ENCODE results near the gene ZNF865. TPM values are rescaled to one million over a fixed set of nuclear protein-coding genes. Genes with fewer than 3 reads are reported as not detected.

The ZNF865 gene
- polyA plus RNA-seq, 1 donor (not counting 4 experiments of a cell fraction or from before 2014, with no cell fraction given) = 1.1 TPM

GRCh38 chr19:55658846-55659459, 53.5 kb downstream of the ZNF865 start:
- DNase-seq (ENCODE audit: low read depth, low spot score) (no peak), FAIRE-seq (no peak)
- no peaks in the 10 kb centered on the region for H3K9me3 ChIP-seq (ENCODE audit: control insufficient read depth, low read depth, low read length)
- no peak overlapping the region for H3K9ac ChIP-seq (ENCODE audit: control insufficient read depth, extremely low read depth, insufficient read depth, low read length)
- dilution Hi-C loops (cut with MboI; ENCODE audit: extremely low pct_ligation_motif_present, low sequenced_read_pairs) = no loop called here
- no peak overlapping the region for H3K4me3 ChIP-seq (ENCODE audit: control insufficient read depth in 2 of 3, extremely low read depth in 1 of 3, insufficient read depth in 2 of 3, low read depth in 1 of 3, low read length in 3 of 3)
- no peak for TF ChIP-seq EZH2 (IDR thresholded peaks at IDR 0.05; ENCODE audit: low read length)
- no peak overlapping the region for H2AFZ ChIP-seq (ENCODE audit: control insufficient read depth, low read length)
- peaks cover 89% of the 10 kb centered on the region for H3K79me2 ChIP-seq (ENCODE audit: control insufficient read depth, insufficient read depth, low read length)
- no peaks in the 10 kb centered on the region for H3K27me3 ChIP-seq (ENCODE audit: control insufficient read depth, extremely low read depth, insufficient read depth, low read length)
- H3K36me3 ChIP-seq (ENCODE audit: control insufficient read depth in 2 of 2, extremely low read depth in 1 of 2, insufficient read depth in 2 of 2, low read length in 2 of 2) = peaks cover 40 to 56% of the 10 kb centered on the region in 2 experiments
- H4K20me1 ChIP-seq (ENCODE audit: control insufficient read depth, extremely low read depth, insufficient read depth, low read length) = peaks cover 38% of the 10 kb centered on the region
- no peak overlapping the region for H3K4me2 ChIP-seq (ENCODE audit: control insufficient read depth, extremely low read depth, insufficient read depth, low read depth, low read length)
- no peak overlapping the region for H3K27ac ChIP-seq (ENCODE audit: control insufficient read depth, insufficient read depth, low read length)
- H3K9me1 ChIP-seq (ENCODE audit: control insufficient read depth, extremely low read depth, insufficient read depth, low read length) = no peaks in the 10 kb centered on the region
- H3K4me1 ChIP-seq (ENCODE audit: control insufficient read depth, extremely low read depth, insufficient read depth, low read length) = peaks cover 19% of the 10 kb centered on the region

DNA sequence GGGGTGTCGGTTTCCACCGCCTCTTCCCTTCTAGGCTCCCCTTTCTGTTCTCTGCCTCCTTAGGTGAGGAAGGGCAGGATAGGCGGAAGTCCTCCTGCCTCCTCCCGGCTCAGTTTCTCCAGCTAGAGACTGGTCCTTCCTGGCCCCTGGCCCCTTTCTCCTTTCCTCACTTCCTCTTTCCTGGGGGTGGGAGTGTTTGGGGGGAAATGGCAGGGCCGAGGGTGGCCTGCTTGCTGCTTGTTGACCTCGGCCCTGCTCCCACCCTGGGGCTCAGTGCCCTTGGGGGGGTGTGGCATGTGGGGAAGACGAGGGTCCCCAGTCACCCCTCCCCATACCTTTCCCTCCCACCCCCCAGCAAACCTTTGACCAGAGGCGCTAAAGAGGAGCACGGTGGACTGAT, 54.4 kb downstream of the ZNF865 start:
- no peak for TF ChIP-seq EZH2 (IDR thresholded peaks at IDR 0.05; ENCODE audit: low read length)
- TF ChIP-seq, protein P1, sequence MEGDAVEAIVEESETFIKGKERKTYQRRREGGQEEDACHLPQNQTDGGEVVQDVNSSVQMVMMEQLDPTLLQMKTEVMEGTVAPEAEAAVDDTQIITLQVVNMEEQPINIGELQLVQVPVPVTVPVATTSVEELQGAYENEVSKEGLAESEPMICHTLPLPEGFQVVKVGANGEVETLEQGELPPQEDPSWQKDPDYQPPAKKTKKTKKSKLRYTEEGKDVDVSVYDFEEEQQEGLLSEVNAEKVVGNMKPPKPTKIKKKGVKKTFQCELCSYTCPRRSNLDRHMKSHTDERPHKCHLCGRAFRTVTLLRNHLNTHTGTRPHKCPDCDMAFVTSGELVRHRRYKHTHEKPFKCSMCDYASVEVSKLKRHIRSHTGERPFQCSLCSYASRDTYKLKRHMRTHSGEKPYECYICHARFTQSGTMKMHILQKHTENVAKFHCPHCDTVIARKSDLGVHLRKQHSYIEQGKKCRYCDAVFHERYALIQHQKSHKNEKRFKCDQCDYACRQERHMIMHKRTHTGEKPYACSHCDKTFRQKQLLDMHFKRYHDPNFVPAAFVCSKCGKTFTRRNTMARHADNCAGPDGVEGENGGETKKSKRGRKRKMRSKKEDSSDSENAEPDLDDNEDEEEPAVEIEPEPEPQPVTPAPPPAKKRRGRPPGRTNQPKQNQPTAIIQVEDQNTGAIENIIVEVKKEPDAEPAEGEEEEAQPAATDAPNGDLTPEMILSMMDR (optimal IDR thresholded peaks at IDR 0.05 in 1 of 3, IDR thresholded peaks at IDR 0.05 in 1 of 3, conservative IDR thresholded peaks at IDR 0.05 in 1 of 3; ENCODE audit: extremely low read depth in 1 of 3, insufficient read depth in 2 of 3, low read length in 3 of 3) = no peak
- peaks cover 96% of the 10 kb centered on the region for H3K79me2 ChIP-seq (ENCODE audit: control insufficient read depth, insufficient read depth, low read length)
- DNase-seq (ENCODE audit: low read depth, low spot score) (no peak), FAIRE-seq (no peak)
- H3K9ac ChIP-seq (ENCODE audit: control insufficient read depth, extremely low read depth, insufficient read depth, low read length) = no peak overlapping the region
- no peak overlapping the region for H3K27ac ChIP-seq (ENCODE audit: control insufficient read depth, insufficient read depth, low read length)
- dilution Hi-C loops (cut with MboI; ENCODE audit: extremely low pct_ligation_motif_present, low sequenced_read_pairs) = no loop called here
- H3K36me3 ChIP-seq (ENCODE audit: control insufficient read depth in 2 of 2, extremely low read depth in 1 of 2, insufficient read depth in 2 of 2, low read length in 2 of 2) = peaks cover 46 to 58% of the 10 kb centered on the region in 2 experiments
- H3K4me3 ChIP-seq (ENCODE audit: control insufficient read depth in 2 of 3, extremely low read depth in 1 of 3, insufficient read depth in 2 of 3, low read depth in 1 of 3, low read length in 3 of 3) = no peak overlapping the region
- no peak overlapping the region for H2AFZ ChIP-seq (ENCODE audit: control insufficient read depth, low read length)
- H3K9me3 ChIP-seq (ENCODE audit: control insufficient read depth, low read depth, low read length) = no peaks in the 10 kb centered on the region
- H3K4me1 ChIP-seq (ENCODE audit: control insufficient read depth, extremely low read depth, insufficient read depth, low read length) = peaks cover 19% of the 10 kb centered on the region
- H4K20me1 ChIP-seq (ENCODE audit: control insufficient read depth, extremely low read depth, insufficient read depth, low read length) = peaks cover 38% of the 10 kb centered on the region
- H3K4me2 ChIP-seq (ENCODE audit: control insufficient read depth, extremely low read depth, insufficient read depth, low read depth, low read length) = no peak overlapping the region
- H3K9me1 ChIP-seq (ENCODE audit: control insufficient read depth, extremely low read depth, insufficient read depth, low read length) = no peaks in the 10 kb centered on the region
- H3K27me3 ChIP-seq (ENCODE audit: control insufficient read depth, extremely low read depth, insufficient read depth, low read length) = no peaks in the 10 kb centered on the region

DNA sequence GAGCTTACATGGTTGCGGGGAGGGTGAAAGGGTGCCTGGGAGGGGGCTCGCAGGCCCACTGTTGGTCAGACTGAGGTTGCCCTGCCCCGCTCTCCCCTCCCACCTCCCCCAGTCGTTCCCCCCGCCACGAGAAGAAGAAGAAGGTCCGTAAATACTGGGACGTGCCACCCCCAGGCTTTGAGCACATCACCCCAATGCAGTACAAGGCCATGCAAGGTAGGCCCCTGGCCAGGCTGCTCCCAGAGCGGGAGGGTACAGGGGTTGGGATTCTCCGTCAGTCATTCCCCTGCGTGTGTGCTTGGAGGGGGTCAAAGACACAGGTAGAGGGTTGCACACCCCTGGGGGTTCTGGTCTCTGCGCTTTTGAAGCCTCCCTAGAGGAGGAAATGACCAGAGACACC, 55.0 kb downstream of the ZNF865 start:
- H3K27me3 ChIP-seq (ENCODE audit: control insufficient read depth, extremely low read depth, insufficient read depth, low read length) = no peaks in the 10 kb centered on the region
- H3K36me3 ChIP-seq (ENCODE audit: control insufficient read depth in 2 of 2, extremely low read depth in 1 of 2, insufficient read depth in 2 of 2, low read length in 2 of 2) = peaks cover 49 to 58% of the 10 kb centered on the region in 2 experiments
- H3K9me3 ChIP-seq (ENCODE audit: control insufficient read depth, low read depth, low read length) = no peaks in the 10 kb centered on the region
- H3K4me1 ChIP-seq (ENCODE audit: control insufficient read depth, extremely low read depth, insufficient read depth, low read length) = peaks cover 19% of the 10 kb centered on the region
- FAIRE-seq (no peak), DNase-seq (ENCODE audit: low read depth, low spot score) (no peak)
- no peak overlapping the region for H3K4me2 ChIP-seq (ENCODE audit: control insufficient read depth, extremely low read depth, insufficient read depth, low read depth, low read length)
- no peaks in the 10 kb centered on the region for H3K9me1 ChIP-seq (ENCODE audit: control insufficient read depth, extremely low read depth, insufficient read depth, low read length)
- peaks cover 38% of the 10 kb centered on the region for H4K20me1 ChIP-seq (ENCODE audit: control insufficient read depth, extremely low read depth, insufficient read depth, low read length)
- TF ChIP-seq EZH2 (IDR thresholded peaks at IDR 0.05; ENCODE audit: low read length) = no peak
- TF ChIP-seq, protein P1 (optimal IDR thresholded peaks at IDR 0.05 in 1 of 3, IDR thresholded peaks at IDR 0.05 in 1 of 3, conservative IDR thresholded peaks at IDR 0.05 in 1 of 3; ENCODE audit: extremely low read depth in 1 of 3, insufficient read depth in 2 of 3, low read length in 3 of 3) = no peak
- H3K9ac ChIP-seq (ENCODE audit: control insufficient read depth, extremely low read depth, insufficient read depth, low read length) = no peak overlapping the region
- H3K4me3 ChIP-seq (ENCODE audit: control insufficient read depth in 2 of 3, extremely low read depth in 1 of 3, insufficient read depth in 2 of 3, low read depth in 1 of 3, low read length in 3 of 3) = no peak overlapping the region
- H3K27ac ChIP-seq (ENCODE audit: control insufficient read depth, insufficient read depth, low read length) = no peak overlapping the region
- dilution Hi-C loops (cut with MboI; ENCODE audit: extremely low pct_ligation_motif_present, low sequenced_read_pairs) = no loop called here
- peaks cover 95% of the 10 kb centered on the region for H3K79me2 ChIP-seq (ENCODE audit: control insufficient read depth, insufficient read depth, low read length)
- H2AFZ ChIP-seq (ENCODE audit: control insufficient read depth, low read length) = no peak overlapping the region
